Activated naive CD4-positive, alpha-beta T cell treated with anti-CD3 and anti-CD28 coated beads, Interleukin-2, amount 50 U/mL, for 24 hours (primary cell): ENCODE results near the gene FAM240A.

Source experiments
- H3K27ac Mint-ChIP-seq: one replicate; pipeline ENCODE4 v1.8.0; 2021; ENCODE audit warnings: mild to moderate bottlenecking, mixed read lengths
- H3K27me3 Mint-ChIP-seq: one replicate; pipeline ENCODE4 v1.8.0; 2021; ENCODE audit warnings: mixed read lengths
- H3K36me3 Mint-ChIP-seq: one replicate; pipeline ENCODE4 v1.8.0; 2021; ENCODE audit warnings: mixed read lengths
- H3K4me1 Mint-ChIP-seq: one replicate; pipeline ENCODE4 v1.8.0; 2021; ENCODE audit warnings: mixed read lengths
- H3K4me3 Mint-ChIP-seq: one replicate; pipeline ENCODE4 v1.8.0; 2021; ENCODE audit warnings: mild to moderate bottlenecking, mixed read lengths
- H3K9me3 Mint-ChIP-seq: one replicate; pipeline ENCODE4 v1.8.0; 2021; ENCODE audit warnings: mixed read lengths

FAM240A gene

GRCh38 chr3:46609944-46610722 lies 2.2 kb upstream of the FAM240A start:
- Mint-ChIP-seq H3K36me3 (no peaks in the 10 kb centered on the region), H3K4me1 (no peaks in the 10 kb centered on the region), H3K27ac (no peak overlapping the region), H3K27me3 (no peaks in the 10 kb centered on the region), H3K9me3 (no peaks in the 10 kb centered on the region), H3K4me3 (no peak overlapping the region)

GRCh38 chr3:46613313-46614005 lies 1.1 kb downstream of the FAM240A start:
- no peaks in the 10 kb centered on the region for H3K36me3 Mint-ChIP-seq

GRCh38 chr3:46614431-46614830 lies 2.1 kb downstream of the FAM240A start:
- no peaks in the 10 kb centered on the region for H3K36me3 Mint-ChIP-seq
- H3K27ac Mint-ChIP-seq = no peak overlapping the region
- no peaks in the 10 kb centered on the region for H3K4me1 Mint-ChIP-seq
- no peak overlapping the region for H3K4me3 Mint-ChIP-seq
- H3K9me3 Mint-ChIP-seq = no peaks in the 10 kb centered on the region
- peaks cover 5% of the 10 kb centered on the region for H3K27me3 Mint-ChIP-seq

More at GRCh38 chr3:46613313-46614005, 1.1 kb downstream of the FAM240A start:
- H3K27ac Mint-ChIP-seq = no peak overlapping the region
- no peak overlapping the region for H3K4me3 Mint-ChIP-seq
- peaks cover 3% of the 10 kb centered on the region for H3K27me3 Mint-ChIP-seq
- no peaks in the 10 kb centered on the region for H3K9me3 Mint-ChIP-seq
- no peaks in the 10 kb centered on the region for H3K4me1 Mint-ChIP-seq

GRCh38 chr3:46615050-46615775 lies 2.9 kb downstream of the FAM240A start:
- peaks cover 5% of the 10 kb centered on the region for H3K27me3 Mint-ChIP-seq
- no peaks in the 10 kb centered on the region for H3K36me3 Mint-ChIP-seq
- no peak overlapping the region for H3K4me3 Mint-ChIP-seq
- no peak overlapping the region for H3K27ac Mint-ChIP-seq
- H3K9me3 Mint-ChIP-seq = no peaks in the 10 kb centered on the region
- H3K4me1 Mint-ChIP-seq = no peaks in the 10 kb centered on the region

- Mint-ChIP-seq H3K4me1 (no peaks in the 10 kb centered on the region), H3K27ac (no peak overlapping the region), H3K4me3 (no peak overlapping the region), H3K9me3 (no peaks in the 10 kb centered on the region), H3K36me3 (no peaks in the 10 kb centered on the region), H3K27me3 (peaks cover 5% of the 10 kb centered on the region)
Observed at GRCh38 chr3:46615976-46616375, 3.7 kb downstream of the FAM240A start.

GRCh38 chr3:46617941-46618340 lies 5.6 kb downstream of the FAM240A start:
- no peak overlapping the region for H3K4me3 Mint-ChIP-seq
- H3K36me3 Mint-ChIP-seq = no peaks in the 10 kb centered on the region
- no peak overlapping the region for H3K27ac Mint-ChIP-seq
- no peaks in the 10 kb centered on the region for H3K9me3 Mint-ChIP-seq
- peaks cover 5% of the 10 kb centered on the region for H3K27me3 Mint-ChIP-seq
- H3K4me1 Mint-ChIP-seq = no peaks in the 10 kb centered on the region

GRCh38 chr3:46619845-46620778 lies 7.8 kb downstream of the FAM240A start:
- H3K36me3 Mint-ChIP-seq = no peaks in the 10 kb centered on the region
- no peaks in the 10 kb centered on the region for H3K9me3 Mint-ChIP-seq
- H3K4me3 Mint-ChIP-seq = no peak overlapping the region
- peak overlapping the region; percentile 6 for H3K27ac Mint-ChIP-seq
- peaks cover 5% of the 10 kb centered on the region for H3K27me3 Mint-ChIP-seq
- no peaks in the 10 kb centered on the region for H3K4me1 Mint-ChIP-seq

GRCh38 chr3:46624533-46624932 lies 12.2 kb downstream of the FAM240A start:
- Mint-ChIP-seq H3K27me3 (no peaks in the 10 kb centered on the region), H3K4me3 (no peak overlapping the region), H3K36me3 (no peaks in the 10 kb centered on the region), H3K4me1 (peaks cover 10% of the 10 kb centered on the region), H3K9me3 (no peaks in the 10 kb centered on the region), H3K27ac (no peak overlapping the region)

GRCh38 chr3:46624975-46625490 lies 12.7 kb downstream of the FAM240A start:
- Mint-ChIP-seq H3K4me1 (peaks cover 15% of the 10 kb centered on the region), H3K27me3 (no peaks in the 10 kb centered on the region), H3K27ac (no peak overlapping the region), H3K9me3 (no peaks in the 10 kb centered on the region), H3K4me3 (no peak overlapping the region), H3K36me3 (no peaks in the 10 kb centered on the region)

- no peak overlapping the region for H3K27ac Mint-ChIP-seq
- peaks cover 19% of the 10 kb centered on the region for H3K4me1 Mint-ChIP-seq
- no peaks in the 10 kb centered on the region for H3K36me3 Mint-ChIP-seq
- H3K27me3 Mint-ChIP-seq = no peaks in the 10 kb centered on the region
- H3K4me3 Mint-ChIP-seq = no peak overlapping the region
- H3K9me3 Mint-ChIP-seq = no peaks in the 10 kb centered on the region
Observed at GRCh38 chr3:46626039-46626438, 13.7 kb downstream of the FAM240A start.

GRCh38 chr3:46627078-46627477 lies 14.8 kb downstream of the FAM240A start:
- no peak overlapping the region for H3K4me3 Mint-ChIP-seq
- no peaks in the 10 kb centered on the region for H3K27me3 Mint-ChIP-seq
- H3K36me3 Mint-ChIP-seq = no peaks in the 10 kb centered on the region
- peak overlapping the region; percentile 82 for H3K27ac Mint-ChIP-seq
- peaks cover 19% of the 10 kb centered on the region for H3K4me1 Mint-ChIP-seq
- no peaks in the 10 kb centered on the region for H3K9me3 Mint-ChIP-seq

- Mint-ChIP-seq H3K9me3 (no peaks in the 10 kb centered on the region), H3K4me1 (peaks cover 19% of the 10 kb centered on the region), H3K36me3 (no peaks in the 10 kb centered on the region), H3K4me3 (peak overlapping the region; percentile 60), H3K27me3 (no peaks in the 10 kb centered on the region), H3K27ac (no peak overlapping the region)
Observed at GRCh38 chr3:46628901-46629369, 16.6 kb downstream of the FAM240A start.

- Mint-ChIP-seq H3K27me3 (peaks cover 3% of the 10 kb centered on the region), H3K36me3 (no peaks in the 10 kb centered on the region), H3K4me3 (peak overlapping the region; percentile 78), H3K9me3 (no peaks in the 10 kb centered on the region), H3K4me1 (peaks cover 24% of the 10 kb centered on the region), H3K27ac (peak overlapping the region; percentile 55)
Observed at GRCh38 chr3:46629551-46630517, 17.5 kb downstream of the FAM240A start.

- no peak overlapping the region for H3K27ac Mint-ChIP-seq
- no peak overlapping the region for H3K4me3 Mint-ChIP-seq
- H3K27me3 Mint-ChIP-seq = peaks cover 3% of the 10 kb centered on the region
- H3K4me1 Mint-ChIP-seq = peaks cover 26% of the 10 kb centered on the region
- no peaks in the 10 kb centered on the region for H3K36me3 Mint-ChIP-seq
- no peaks in the 10 kb centered on the region for H3K9me3 Mint-ChIP-seq
Observed at GRCh38 chr3:46632792-46633191, 20.5 kb downstream of the FAM240A start.
